Pancreas (tissue), 10 donors: ENCODE data around the gene MBD2. TPM values are rescaled to one million over a fixed set of nuclear protein-coding genes. Genes with fewer than 3 reads are reported as not detected.
A peak's percentile ranks its signal among the peaks of the same experiment; 100 is the strongest.

Experiments
- ATAC-seq, 4 donors: fragments of 200-7000 bp; cut with Tn5 transposase; one replicate each; pipeline versions ENCODE4 v1.8.0 to v1.9.1; 2020; ENCODE audit warnings: mild to moderate bottlenecking in 4 of 4, moderate library complexity in 4 of 4
- DNase-seq, 6 donors: peaks; one replicate each; pipeline ENCODE4 v3.0.0-alpha.2; 2020
- FAIRE-seq: peaks from 2 replicates; lab custom pipeline; 2012; peaks lifted over from hg19 to GRCh38; lab: Jason Lieb, UNC
- H3K27ac ChIP-seq, 4 donors: fragments of 200-600 bp; sonication (generic); 1 replicate in 3 of 4; 2 replicates in 1 of 4; pipeline versions ENCODE4 v1.5.0 to v1.8.0; 2020
- H3K27me3 ChIP-seq, 4 donors: fragments of 200-600 bp; one replicate each; pipeline ENCODE4 v1.8.0; 2021
- H3K36me3 ChIP-seq, 3 donors: fragments of 200-600 bp; sonication (generic) in 1 of 3; one replicate each; pipeline versions ENCODE4 v1.5.0 to v1.8.0; 2020 to 2021
- H3K4me1 ChIP-seq, 3 donors: fragments of 200-600 bp; one replicate each; pipeline ENCODE4 v1.8.0; 2021
- H3K4me3 ChIP-seq, 4 donors: fragments of 200-600 bp; sonication (generic) in 2 of 4; one replicate each; pipeline versions ENCODE4 v1.5.0 to v1.8.0; 2020 to 2021
- H3K9me3 ChIP-seq, 4 donors: fragments of 200-600 bp; one replicate each; pipeline ENCODE4 v1.8.0; 2021
- WGBS, 2 donors: extraction: QIAGEN DNeasy Blood & Tissue Kit; methylation state at CpG; one replicate each; pipeline ENCODE4 v1.1.7; 2013; 5-methylcytosine and 5-hydroxymethylcytosine counted together
- intact Hi-C, 3 donors: fragments of 100-400 bp; cut with DNase I; formaldehyde crosslinking; loops; one replicate each; pipeline versions ENCODE4 v1.11.1 to v1.14.2; 2022
- polyA plus RNA-seq, 2 donors: library from polyadenylated mRNA; stranded (reverse); fragments of 200-250 nt; gene quantifications; one replicate each; pipeline ENCODE4 v1.2.3, GENCODE V29; 2013
- total RNA-seq, 6 donors: library from RNA; stranded (reverse); fragmentation: NEBNext Ultra II Directional in 4 of 6; extraction: Animal tissue kit (Norgen Biotek cat#: 25700) in 4 of 6; gene quantifications; one replicate each; pipeline versions ENCODE4 v1.2.1 to v1.2.4, GENCODE V29; 2021 to 2023
- TF ChIP-seq, protein P1 (sequence below), 4 donors: fragments of 200-600 bp; sonication (generic) in 3 of 4; IDR thresholded peaks; one replicate each; pipeline versions ENCODE4 v1.5.0 to v1.8.0; 2021; ENCODE audit warnings: antibody characterized with exemption in 4 of 4
- donor health status: healthy with polysubstance abuse.
- donor health status: DM: no; HTN: no; CAD: no; lungs with moderate emphysema.
- donor health status: DM: no; HTN: no; CAD: no.
- donor health status: control.
- donor health status: control.
- donor health status: Bipolar disorder and iron deficiency.
- donor health status: DM: yes; HTN: yes; CAD: no.
- donor health status: DM: no; HTN: no; CAD: no.
- donor health status: DM: no; HTN: no; CAD: no.
- donor health status: DM: yes; HTN: yes; CAD: no.

MBD2 gene
- total and polyA plus RNA-seq, 8 donors, result 15.7 to 60.5 (median 47.0) TPM

DNA sequence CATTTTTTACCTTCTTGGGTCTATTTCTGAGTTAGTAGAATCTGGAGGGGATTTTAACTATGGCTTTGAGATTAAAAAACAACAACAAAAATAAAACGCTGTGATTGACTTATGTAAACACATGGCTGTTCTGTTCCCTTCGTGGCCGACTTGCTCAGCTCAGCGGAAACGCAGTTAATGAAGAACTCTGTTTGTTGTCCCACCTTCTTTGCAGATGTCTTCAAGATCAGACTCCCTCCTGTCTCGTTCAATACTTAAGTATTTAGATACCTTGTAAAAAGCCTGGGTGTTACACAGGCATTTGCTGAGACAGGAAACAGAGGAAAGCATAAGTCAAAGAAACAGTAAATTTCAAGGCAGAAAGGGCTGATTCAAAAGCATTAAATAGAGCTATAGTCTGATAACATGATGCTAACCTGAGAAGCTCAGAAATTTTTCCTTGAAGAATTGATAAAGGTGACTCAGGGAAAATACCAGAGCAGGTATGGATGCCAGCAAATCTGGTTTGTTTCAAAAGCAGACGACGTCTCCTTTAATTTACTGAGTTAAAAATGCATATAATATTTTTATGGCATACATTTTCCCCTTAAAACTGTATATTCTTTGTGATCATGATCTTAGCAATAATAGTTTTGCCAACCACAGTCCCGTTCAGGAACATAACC, 23.2 kb upstream of the MBD2 start:
- H3K27ac ChIP-seq, result peak overlapping the region in 2 of 4 donors; percentile 5 to 28
- peaks cover 5 to 7% (median 7%) of the 10 kb centered on the region in 3 donors for H3K4me1 ChIP-seq
- DNase-seq (no peak), FAIRE-seq (no peak), ATAC-seq (peak in 3 of 4 donors; percentile 21 to 45 (median 44))
- H3K27me3 ChIP-seq, result no peaks in the 10 kb centered on the region
- intact Hi-C loops, result no loop called here
- H3K36me3 ChIP-seq, result no peaks in the 10 kb centered on the region
- no peak overlapping the region for H3K4me3 ChIP-seq
- H3K9me3 ChIP-seq, result no peaks in the 10 kb centered on the region
- 35 to 38% methylated on average over 9 of the region's 9 CpGs for WGBS, 2 donors
- TF ChIP-seq, protein P1, sequence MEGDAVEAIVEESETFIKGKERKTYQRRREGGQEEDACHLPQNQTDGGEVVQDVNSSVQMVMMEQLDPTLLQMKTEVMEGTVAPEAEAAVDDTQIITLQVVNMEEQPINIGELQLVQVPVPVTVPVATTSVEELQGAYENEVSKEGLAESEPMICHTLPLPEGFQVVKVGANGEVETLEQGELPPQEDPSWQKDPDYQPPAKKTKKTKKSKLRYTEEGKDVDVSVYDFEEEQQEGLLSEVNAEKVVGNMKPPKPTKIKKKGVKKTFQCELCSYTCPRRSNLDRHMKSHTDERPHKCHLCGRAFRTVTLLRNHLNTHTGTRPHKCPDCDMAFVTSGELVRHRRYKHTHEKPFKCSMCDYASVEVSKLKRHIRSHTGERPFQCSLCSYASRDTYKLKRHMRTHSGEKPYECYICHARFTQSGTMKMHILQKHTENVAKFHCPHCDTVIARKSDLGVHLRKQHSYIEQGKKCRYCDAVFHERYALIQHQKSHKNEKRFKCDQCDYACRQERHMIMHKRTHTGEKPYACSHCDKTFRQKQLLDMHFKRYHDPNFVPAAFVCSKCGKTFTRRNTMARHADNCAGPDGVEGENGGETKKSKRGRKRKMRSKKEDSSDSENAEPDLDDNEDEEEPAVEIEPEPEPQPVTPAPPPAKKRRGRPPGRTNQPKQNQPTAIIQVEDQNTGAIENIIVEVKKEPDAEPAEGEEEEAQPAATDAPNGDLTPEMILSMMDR (IDR thresholded peaks at IDR 0.05), result no peak

DNA sequence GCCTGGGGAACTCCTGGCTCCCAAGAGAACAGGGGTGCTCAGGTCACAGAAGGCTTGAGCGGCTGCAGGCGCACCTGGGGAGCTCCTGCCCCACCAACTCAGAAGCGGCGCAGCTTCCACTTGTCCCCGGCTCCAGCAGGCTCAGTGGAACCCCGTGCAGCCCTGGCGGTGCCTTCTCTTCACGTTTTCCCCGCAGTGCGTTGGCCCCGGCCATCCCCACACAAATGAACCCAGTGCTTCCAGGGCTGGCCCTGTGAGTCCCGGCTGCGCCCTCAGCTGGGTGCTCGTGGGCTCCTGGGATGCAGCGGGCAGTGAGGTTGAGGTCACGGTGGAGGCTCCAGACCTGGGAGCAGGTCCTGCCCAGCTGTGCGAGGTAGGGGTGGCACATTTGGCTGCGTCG, 17.9 kb upstream of the MBD2 start:
- Histone ChIP-seq H3K4me1 (peaks cover 16 to 17% (median 16%) of the 10 kb centered on the region in 3 donors), H3K9me3 (no peaks in the 10 kb centered on the region), H3K4me3 (no peak overlapping the region), H3K27ac (no peak overlapping the region), H3K27me3 (no peaks in the 10 kb centered on the region), H3K36me3 (no peaks in the 10 kb centered on the region)
- DNase-seq (peak in 1 of 6 donors; percentile 62), ATAC-seq (no peak), FAIRE-seq (no peak)
- 91 to 95% methylated on average over 18 to 19 of the region's 19 CpGs for WGBS, 2 donors
- intact Hi-C loops, result no loop called here
- TF ChIP-seq, protein P1 (IDR thresholded peaks at IDR 0.05), result no peak

DNA sequence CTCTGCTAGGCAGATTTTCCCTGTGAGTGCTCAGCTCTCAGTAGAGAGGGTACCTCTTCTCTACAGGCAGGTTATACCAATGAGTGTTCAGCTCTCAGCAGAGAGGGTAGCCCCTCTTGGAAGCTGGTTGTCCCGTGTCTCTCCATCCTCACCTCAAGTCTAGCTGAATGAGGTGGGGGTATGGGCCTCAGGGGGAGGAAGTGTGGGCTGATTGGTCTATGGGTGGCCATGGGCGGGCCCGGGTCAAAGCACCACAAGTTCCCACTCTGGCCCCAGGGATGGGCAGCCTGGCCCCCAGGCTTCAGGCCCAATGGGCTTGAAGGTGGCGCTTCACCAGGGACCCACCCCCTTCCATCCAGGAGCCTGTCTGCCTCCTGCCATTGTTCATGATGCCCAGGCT, 17.0 kb upstream of the MBD2 start:
- H3K4me3 ChIP-seq, result no peak overlapping the region
- peak in 1 of 6 donors; percentile 29 for DNase-seq
- H3K27me3 ChIP-seq, result no peaks in the 10 kb centered on the region
- no peaks in the 10 kb centered on the region for H3K9me3 ChIP-seq
- TF ChIP-seq, protein P1 (IDR thresholded peaks at IDR 0.05), result no peak
- no peaks in the 10 kb centered on the region for H3K36me3 ChIP-seq
- peak overlapping the region in 3 of 4 donors; percentile 44 to 88 (median 78) for H3K27ac ChIP-seq
- H3K4me1 ChIP-seq, result peaks cover 12 to 16% (median 12%) of the 10 kb centered on the region in 3 donors
- FAIRE-seq, result no peak
- intact Hi-C loops, result no loop called here
- no peak for ATAC-seq
- 72 to 75% methylated on average over 4 of the region's 4 CpGs for WGBS, 2 donors

DNA sequence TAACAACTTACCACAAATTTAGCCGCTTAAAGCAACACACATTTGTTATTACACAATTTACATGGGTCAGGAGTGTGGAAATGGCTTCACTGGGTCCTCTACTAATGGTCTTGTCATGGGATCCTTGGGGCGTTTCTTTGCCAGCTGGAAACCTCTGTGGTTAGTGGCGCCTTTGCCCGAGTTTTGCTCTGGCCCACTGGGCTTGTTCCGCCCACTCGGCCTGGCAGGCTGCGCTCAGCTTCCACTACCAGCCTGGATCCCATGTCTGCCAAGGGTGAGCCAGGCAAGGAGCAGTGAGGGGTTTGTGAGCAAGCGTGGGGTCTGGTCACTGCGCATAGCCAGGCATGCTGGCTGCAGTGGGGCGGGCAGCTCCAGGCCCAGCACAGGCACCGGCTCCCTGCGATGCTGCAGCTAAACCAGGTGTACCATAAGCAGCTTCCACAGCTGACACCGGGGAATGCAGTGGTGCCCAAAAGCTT, 16.2 kb upstream of the MBD2 start:
- DNase-seq (peak; percentile 63 to 70 (median 66)), ATAC-seq (peak; percentile 83 to 90 (median 88)), FAIRE-seq (no peak)
- H3K9me3 ChIP-seq, result no peaks in the 10 kb centered on the region
- intact Hi-C loops, result no loop called here
- TF ChIP-seq, protein P1 (IDR thresholded peaks at IDR 0.05), result no peak
- no peaks in the 10 kb centered on the region for H3K27me3 ChIP-seq
- H3K4me3 ChIP-seq, result peak overlapping the region in 1 of 4 donors; percentile 8
- whole genome bisulfite sequencing, 2 donors, result 38 to 39% methylated on average over 13 of the region's 13 CpGs
- peak overlapping the region; percentile 44 to 88 (median 80) for H3K27ac ChIP-seq
- H3K36me3 ChIP-seq, result no peaks in the 10 kb centered on the region
- H3K4me1 ChIP-seq, result peaks cover 12 to 16% (median 12%) of the 10 kb centered on the region in 3 donors

DNA sequence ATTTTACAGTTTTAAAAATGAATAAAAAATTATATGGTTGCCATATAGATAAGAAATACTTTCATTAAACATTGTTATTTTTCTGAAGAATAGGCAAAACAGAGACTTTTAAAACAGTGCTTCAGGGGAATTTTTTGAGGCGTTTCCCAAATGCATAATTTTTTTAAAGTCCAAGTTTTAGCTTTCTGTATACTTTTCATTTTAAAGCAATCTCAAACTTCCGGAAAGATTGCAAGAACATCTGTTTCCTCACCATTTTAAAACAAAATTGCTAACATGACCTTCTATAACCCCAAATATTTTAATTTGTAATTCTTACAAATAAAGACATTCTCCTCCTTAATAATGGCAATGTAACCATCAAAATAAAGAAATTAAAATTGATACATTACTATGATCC, 15.1 kb upstream of the MBD2 start:
- Histone ChIP-seq H3K27me3 (no peaks in the 10 kb centered on the region), H3K9me3 (no peaks in the 10 kb centered on the region), H3K4me3 (peak overlapping the region in 2 of 4 donors; percentile 1 to 8), H3K36me3 (no peaks in the 10 kb centered on the region), H3K27ac (peak overlapping the region; percentile 44 to 88 (median 80)), H3K4me1 (peaks cover 12 to 16% (median 12%) of the 10 kb centered on the region in 3 donors)
- WGBS, 2 donors, result 28 to 31% methylated on average over 2 of the region's 2 CpGs
- TF ChIP-seq, protein P1 (IDR thresholded peaks at IDR 0.05), result no peak
- ATAC-seq (no peak), FAIRE-seq (no peak), DNase-seq (no peak)
- intact Hi-C loops, result no loop called here
